ENCODE results near the gene PRXL2C. TPM values are rescaled to one million over a fixed set of nuclear protein-coding genes. Genes with fewer than 3 reads are reported as not detected.
"Not testable (repeated sequence)": the region's sequence is repeated elsewhere in the genome, so short reads cannot be mapped to it uniquely, and the experiment has no call there.

The PRXL2C gene
- polyA plus RNA-seq, 1 experiment = 5.5 TPM

- POLR2A ChIA-PET = no interaction called here
Observed at GRCh38 chr9:96686638-96687335, 31.7 kb upstream of the PRXL2C start.

DNA sequence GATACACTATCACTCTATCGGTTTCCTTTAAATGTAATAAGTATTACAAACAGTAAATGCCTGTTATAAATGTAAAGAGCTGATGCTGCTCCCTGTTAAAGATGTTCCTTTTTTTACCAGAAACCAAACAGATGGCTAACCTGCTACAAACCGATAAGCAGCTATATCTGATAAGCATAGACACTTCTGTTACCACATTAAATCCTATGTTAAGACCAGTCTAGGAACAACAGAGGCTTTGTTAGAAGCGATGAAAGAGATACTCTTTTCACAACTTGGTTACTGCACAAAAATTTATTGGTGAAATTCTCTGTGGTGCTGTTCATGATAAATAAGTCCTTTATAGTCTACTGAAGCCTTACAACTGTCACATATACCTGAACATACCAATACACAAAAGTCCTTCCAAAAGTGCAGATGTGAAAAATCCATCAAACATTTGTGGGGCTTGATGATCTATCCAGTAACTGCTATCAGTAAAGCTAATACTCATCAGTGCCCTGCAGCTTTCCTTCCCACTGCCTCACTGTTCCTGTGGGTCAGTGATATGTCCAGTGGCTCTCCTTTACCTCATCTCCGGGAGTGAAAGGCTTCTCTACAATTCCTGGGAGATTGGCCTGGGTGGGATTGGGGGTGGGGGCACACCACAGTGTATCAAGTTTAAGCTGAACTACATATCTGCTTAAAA lies 25.8 kb upstream of the PRXL2C start:
- H3K9me3 ChIP-seq (ENCODE audit: control insufficient read depth, insufficient read depth, low read length) = peaks cover 4% of the 10 kb centered on the region; the same call in 1 of the 2 replicates
- H3K4me3 ChIP-seq (ENCODE audit: low read depth, low read length) = no peak overlapping the region
- CTCF ChIA-PET = interaction anchor here (0.6 kb wide), 1 partner anchor 217 kb away, joined by 3 read pairs; no protein-coding TSS in a partner anchor
- no peak for DNase-seq (ENCODE audit: low read depth, low spot score)
- POLR2A ChIA-PET = no interaction called here
- no peaks in the 10 kb centered on the region for H3K27me3 ChIP-seq (ENCODE audit: control insufficient read depth, insufficient read depth, low read length)
- H3K27ac ChIP-seq (ENCODE audit: low read depth, low read length) = no peak overlapping the region
- TF ChIP-seq, protein P1, sequence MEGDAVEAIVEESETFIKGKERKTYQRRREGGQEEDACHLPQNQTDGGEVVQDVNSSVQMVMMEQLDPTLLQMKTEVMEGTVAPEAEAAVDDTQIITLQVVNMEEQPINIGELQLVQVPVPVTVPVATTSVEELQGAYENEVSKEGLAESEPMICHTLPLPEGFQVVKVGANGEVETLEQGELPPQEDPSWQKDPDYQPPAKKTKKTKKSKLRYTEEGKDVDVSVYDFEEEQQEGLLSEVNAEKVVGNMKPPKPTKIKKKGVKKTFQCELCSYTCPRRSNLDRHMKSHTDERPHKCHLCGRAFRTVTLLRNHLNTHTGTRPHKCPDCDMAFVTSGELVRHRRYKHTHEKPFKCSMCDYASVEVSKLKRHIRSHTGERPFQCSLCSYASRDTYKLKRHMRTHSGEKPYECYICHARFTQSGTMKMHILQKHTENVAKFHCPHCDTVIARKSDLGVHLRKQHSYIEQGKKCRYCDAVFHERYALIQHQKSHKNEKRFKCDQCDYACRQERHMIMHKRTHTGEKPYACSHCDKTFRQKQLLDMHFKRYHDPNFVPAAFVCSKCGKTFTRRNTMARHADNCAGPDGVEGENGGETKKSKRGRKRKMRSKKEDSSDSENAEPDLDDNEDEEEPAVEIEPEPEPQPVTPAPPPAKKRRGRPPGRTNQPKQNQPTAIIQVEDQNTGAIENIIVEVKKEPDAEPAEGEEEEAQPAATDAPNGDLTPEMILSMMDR (IDR thresholded peaks at IDR 0.05; ENCODE audit: low read depth, low read length) = no peak

More at GRCh38 chr9:96686638-96687335, 31.7 kb upstream of the PRXL2C start:
- Histone ChIP-seq H3K4me3 (ENCODE audit: low read depth, low read length) (peak overlapping the region; percentile 63), H3K27me3 (ENCODE audit: control insufficient read depth, insufficient read depth, low read length) (peaks cover 4% of the 10 kb centered on the region), H3K9me3 (ENCODE audit: control insufficient read depth, insufficient read depth, low read length) (peaks cover 6% of the 10 kb centered on the region; the same call in 1 of the 2 replicates), H3K27ac (ENCODE audit: low read depth, low read length) (no peak overlapping the region)
- DNase-seq (ENCODE audit: low read depth, low spot score) = no peak
- CTCF ChIA-PET = interaction anchor here (0.6 to 1.4 kb wide), 5 partner anchors 8 to 360 kb away, joined by 3 to 6 read pairs (median 5); no protein-coding TSS in a partner anchor
- TF ChIP-seq, protein P1 (IDR thresholded peaks at IDR 0.05; ENCODE audit: low read depth, low read length) = peak; percentile 74

GRCh38 chr9:96674906-96675538 lies 19.9 kb upstream of the PRXL2C start:
- Histone ChIP-seq H3K4me3 (ENCODE audit: low read depth, low read length) (no peak overlapping the region), H3K9me3 (ENCODE audit: control insufficient read depth, insufficient read depth, low read length) (no peaks in the 10 kb centered on the region), H3K27me3 (ENCODE audit: control insufficient read depth, insufficient read depth, low read length) (no peaks in the 10 kb centered on the region), H3K27ac (ENCODE audit: low read depth, low read length) (no peak overlapping the region)
- no peak for DNase-seq (ENCODE audit: low read depth, low spot score)
- ChIA-PET POLR2A (no interaction called here), CTCF (interaction anchor here (0.7 to 2.0 kb wide), 4 partner anchors 8 to 443 kb away, joined by 4 to 7 read pairs (median 6); no protein-coding TSS in a partner anchor)
- TF ChIP-seq, protein P1 (IDR thresholded peaks at IDR 0.05; ENCODE audit: low read depth, low read length) = no peak

GRCh38 chr9:96673786-96674185 lies 18.7 kb upstream of the PRXL2C start:
- CTCF ChIA-PET = not testable (repeated sequence)

DNA sequence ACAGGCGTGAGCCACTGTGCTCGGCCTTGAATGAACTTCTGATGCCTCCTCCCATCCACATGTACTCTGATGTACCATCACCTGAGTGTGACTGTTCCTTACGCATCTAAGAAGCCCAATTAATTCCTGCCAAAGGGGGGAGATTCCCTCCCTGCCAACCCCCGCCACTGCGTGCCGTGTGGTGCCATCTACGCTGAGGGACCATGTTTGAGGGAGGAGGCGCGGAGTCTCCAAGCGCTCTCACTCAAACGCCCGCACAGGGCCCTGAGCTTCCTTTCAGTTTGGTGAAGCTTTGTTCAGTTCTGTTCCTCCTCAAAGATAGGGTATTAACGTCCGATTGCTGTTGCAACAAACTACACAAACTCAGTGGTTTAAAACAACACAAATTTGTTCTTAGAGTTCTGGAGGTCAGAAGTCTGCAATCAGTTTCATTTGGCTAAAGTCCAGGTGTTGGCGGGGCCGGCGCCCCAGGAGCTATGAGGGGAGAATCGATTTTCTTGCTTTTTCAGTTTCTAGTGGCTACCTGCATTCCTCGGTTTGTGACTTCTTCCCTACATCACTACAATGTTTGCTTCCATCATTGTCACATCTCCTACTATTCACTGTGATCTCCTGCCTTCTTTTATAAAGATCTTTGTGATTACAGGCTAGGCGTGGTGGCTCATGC lies 13.9 kb upstream of the PRXL2C start:
- Histone ChIP-seq H3K27me3 (ENCODE audit: control insufficient read depth, insufficient read depth, low read length) (no peaks in the 10 kb centered on the region), H3K4me3 (ENCODE audit: low read depth, low read length) (no peak overlapping the region), H3K27ac (ENCODE audit: low read depth, low read length) (no peak overlapping the region), H3K9me3 (ENCODE audit: control insufficient read depth, insufficient read depth, low read length) (peaks cover 4% of the 10 kb centered on the region; the same call in 1 of the 2 replicates)
- POLR2A ChIA-PET = no interaction called here
- TF ChIP-seq, protein P1 (IDR thresholded peaks at IDR 0.05; ENCODE audit: low read depth, low read length) = no peak
- CTCF ChIA-PET = interaction anchor here (1.6 to 5.8 kb wide), 2 partner anchors 342 to 437 kb away, joined by 5 to 67 read pairs; no protein-coding TSS in a partner anchor
- DNase-seq (ENCODE audit: low read depth, low spot score) = no peak

More at GRCh38 chr9:96673786-96674185, 18.7 kb upstream of the PRXL2C start:
- DNase-seq (ENCODE audit: low read depth, low spot score); H3K27ac ChIP-seq (ENCODE audit: low read depth, low read length); H3K4me3 ChIP-seq (ENCODE audit: low read depth, low read length); POLR2A ChIA-PET; H3K27me3 ChIP-seq (ENCODE audit: control insufficient read depth, insufficient read depth, low read length); H3K9me3 ChIP-seq (ENCODE audit: control insufficient read depth, insufficient read depth, low read length): not testable (repeated sequence)
